ENCODE data around the gene DYNLL1. TPM values are rescaled to one million over a fixed set of nuclear protein-coding genes. Genes with fewer than 3 reads are reported as not detected.

Gene DYNLL1
- total and polyA plus RNA-seq, 2 of the 13 experiments (the other 11 are each of a cell fraction or from before 2014, with no cell fraction given) = 271 to 294 TPM

DNA sequence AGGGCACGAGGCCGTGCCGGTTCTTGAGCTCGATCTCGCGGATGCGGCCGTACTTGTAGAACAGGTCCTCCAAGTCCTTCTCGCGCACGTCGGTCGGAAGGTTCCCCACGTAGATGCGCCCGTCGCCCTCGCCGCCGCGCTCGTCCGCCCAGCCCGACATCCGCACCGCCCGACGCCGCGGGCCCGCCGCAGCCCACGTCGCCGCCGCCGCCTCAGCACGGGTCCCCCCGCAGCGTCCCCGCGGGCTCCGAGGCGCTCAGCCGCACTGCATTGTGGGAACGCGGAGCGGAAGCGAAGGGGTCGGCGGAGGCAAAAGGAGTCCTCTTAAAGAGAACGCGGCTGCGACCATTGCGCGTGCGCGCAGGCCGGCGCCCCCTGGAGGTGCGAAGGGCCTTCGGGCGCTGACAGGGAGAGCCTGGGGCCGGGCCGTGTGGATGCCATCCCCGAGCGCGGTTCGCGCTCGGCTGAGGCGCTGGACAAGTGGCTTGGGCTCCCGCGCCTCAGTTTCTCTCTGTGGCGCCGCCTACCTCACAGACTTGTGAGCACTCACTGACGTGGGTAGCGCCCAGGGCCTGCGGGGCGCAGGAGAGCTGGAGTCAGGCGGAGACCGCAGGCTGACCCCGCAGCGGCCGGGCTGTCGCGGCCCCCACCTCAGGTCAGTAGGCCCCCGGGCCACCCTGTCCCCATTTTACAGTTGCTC is 26.3 kb upstream of the DYNLL1 start, which contains the start of gene SRSF9 (continued):
- TF ChIP-seq ZNF407 (CRISPR knock-in tag; IDR thresholded peaks at IDR 0.05; ENCODE audit: not compliant biosample characterization) (no peak), ZBTB25 (CRISPR knock-in tag; IDR thresholded peaks at IDR 0.05) (peak; percentile 71; the same call in 1 of the 2 replicates), SIN3B (IDR thresholded peaks at IDR 0.05; ENCODE audit: low read length) (no peak), ZNF30 (CRISPR knock-in tag; IDR thresholded peaks at IDR 0.05) (0 out of 2 replicates have a peak, but pooled peaks have one; percentile 6), MBNL3 (CRISPR knock-in tag; conservative IDR thresholded peaks at IDR 0.05) (no peak), HDAC6 (IDR thresholded peaks at IDR 0.05; ENCODE audit: low read depth, low read length) (no peak), SNAI1 (CRISPR knock-in tag; IDR thresholded peaks at IDR 0.05; ENCODE audit: borderline replicate concordance) (peak; percentile 86; the same call in 1 of the 2 replicates), IKZF5 (CRISPR knock-in tag; IDR thresholded peaks at IDR 0.05) (peak; percentile 81), RFXAP (CRISPR knock-in tag; IDR thresholded peaks at IDR 0.05; ENCODE audit: borderline replicate concordance) (no peak), POGZ (CRISPR knock-in tag; IDR thresholded peaks at IDR 0.05) (peak; percentile 76), RFX1 (IDR thresholded peaks at IDR 0.05) (no peak), PAX8 (CRISPR knock-in tag; IDR thresholded peaks at IDR 0.05; ENCODE audit: borderline replicate concordance) (no peak), ZNF598 (CRISPR knock-in tag; IDR thresholded peaks at IDR 0.05; ENCODE audit: borderline replicate concordance) (peak; percentile 82; the same call in 1 of the 2 replicates), ZNF333 (CRISPR knock-in tag; IDR thresholded peaks at IDR 0.05; ENCODE audit: borderline replicate concordance) (no peak), ZNF839 (CRISPR knock-in tag; IDR thresholded peaks at IDR 0.05; ENCODE audit: borderline replicate concordance) (no peak), ZNF557 (CRISPR knock-in tag; IDR thresholded peaks at IDR 0.05) (no peak)
- TF ChIP-seq, protein P1, sequence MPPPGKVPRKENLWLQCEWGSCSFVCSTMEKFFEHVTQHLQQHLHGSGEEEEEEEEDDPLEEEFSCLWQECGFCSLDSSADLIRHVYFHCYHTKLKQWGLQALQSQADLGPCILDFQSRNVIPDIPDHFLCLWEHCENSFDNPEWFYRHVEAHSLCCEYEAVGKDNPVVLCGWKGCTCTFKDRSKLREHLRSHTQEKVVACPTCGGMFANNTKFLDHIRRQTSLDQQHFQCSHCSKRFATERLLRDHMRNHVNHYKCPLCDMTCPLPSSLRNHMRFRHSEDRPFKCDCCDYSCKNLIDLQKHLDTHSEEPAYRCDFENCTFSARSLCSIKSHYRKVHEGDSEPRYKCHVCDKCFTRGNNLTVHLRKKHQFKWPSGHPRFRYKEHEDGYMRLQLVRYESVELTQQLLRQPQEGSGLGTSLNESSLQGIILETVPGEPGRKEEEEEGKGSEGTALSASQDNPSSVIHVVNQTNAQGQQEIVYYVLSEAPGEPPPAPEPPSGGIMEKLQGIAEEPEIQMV (CRISPR knock-in tag; IDR thresholded peaks at IDR 0.05; ENCODE audit: low read depth) = peak; percentile 31; the same call in 1 of the 2 replicates
